ENCODE measurements around the gene TNFRSF14.
"Not testable (repeated sequence)": the region's sequence is repeated elsewhere in the genome, so short reads cannot be mapped to it uniquely, and the experiment has no call there.

TNFRSF14 gene

GRCh38 chr1:2561898-2562895 is 6.0 kb downstream of the TNFRSF14 start:
- Histone ChIP-seq H3K4me3 (ENCODE audit: low read length in 2 of 2) (no peak overlapping the region), H3K9ac (ENCODE audit: low read length in 2 of 2) (no peak overlapping the region), H3K36me3 (ENCODE audit: control insufficient read depth in 2 of 2, insufficient read depth in 2 of 2, low read length in 2 of 2) (peaks cover 0 to 7% of the 10 kb centered on the region in 2 donors), H3K4me1 (ENCODE audit: control insufficient read depth, insufficient read depth, low read length) (peaks cover 12% of the 10 kb centered on the region), H3K27me3 (ENCODE audit: control insufficient read depth in 1 of 2, insufficient read depth in 2 of 2, low read length in 2 of 2) (peaks cover 0 to 9% of the 10 kb centered on the region in 2 donors), H3K27ac (ENCODE audit: low read length) (no peak overlapping the region), H3K9me3 (ENCODE audit: control insufficient read depth in 2 of 2, low read length in 2 of 2) (no peaks in the 10 kb centered on the region)

GRCh38 chr1:2563205-2563604 is 7.0 kb downstream of the TNFRSF14 start:
- Histone ChIP-seq H3K36me3 (ENCODE audit: control insufficient read depth in 2 of 2, insufficient read depth in 2 of 2, low read length in 2 of 2) (peaks cover 0 to 7% of the 10 kb centered on the region in 2 donors), H3K27me3 (ENCODE audit: control insufficient read depth in 1 of 2, insufficient read depth in 2 of 2, low read length in 2 of 2) (peaks cover 2 to 12% of the 10 kb centered on the region in 2 donors), H3K9ac (ENCODE audit: low read length in 2 of 2) (no peak overlapping the region), H3K4me1 (ENCODE audit: control insufficient read depth, insufficient read depth, low read length) (peaks cover 2% of the 10 kb centered on the region), H3K27ac (ENCODE audit: low read length) (no peak overlapping the region), H3K9me3 (ENCODE audit: control insufficient read depth in 2 of 2, low read length in 2 of 2) (no peaks in the 10 kb centered on the region), H3K4me3 (ENCODE audit: low read length in 2 of 2) (no peak overlapping the region)

GRCh38 chr1:2564006-2564814 is 8.0 kb downstream of the TNFRSF14 start:
- Histone ChIP-seq H3K27me3 (ENCODE audit: control insufficient read depth in 1 of 2, insufficient read depth in 2 of 2, low read length in 2 of 2) (peaks cover 5 to 12% of the 10 kb centered on the region in 2 donors), H3K27ac (ENCODE audit: low read length) (no peak overlapping the region), H3K36me3 (ENCODE audit: control insufficient read depth in 2 of 2, insufficient read depth in 2 of 2, low read length in 2 of 2) (peaks cover 0 to 7% of the 10 kb centered on the region in 2 donors), H3K4me1 (ENCODE audit: control insufficient read depth, insufficient read depth, low read length) (peaks cover under 1% of the 10 kb centered on the region), H3K9me3 (ENCODE audit: control insufficient read depth in 2 of 2, low read length in 2 of 2) (no peaks in the 10 kb centered on the region), H3K4me3 (ENCODE audit: low read length in 2 of 2) (no peak overlapping the region), H3K9ac (ENCODE audit: low read length in 2 of 2) (no peak overlapping the region)

- H3K9me3 ChIP-seq (ENCODE audit: control insufficient read depth in 2 of 2, low read length in 2 of 2): no peaks in the 10 kb centered on the region
- peaks cover 0 to 5% of the 10 kb centered on the region in 2 donors for H3K36me3 ChIP-seq (ENCODE audit: control insufficient read depth in 2 of 2, insufficient read depth in 2 of 2, low read length in 2 of 2)
- no peak overlapping the region for H3K4me3 ChIP-seq (ENCODE audit: low read length in 2 of 2)
- no peak overlapping the region for H3K27ac ChIP-seq (ENCODE audit: low read length)
- H3K27me3 ChIP-seq (ENCODE audit: control insufficient read depth in 1 of 2, insufficient read depth in 2 of 2, low read length in 2 of 2): peaks cover 6 to 12% of the 10 kb centered on the region in 2 donors
- no peak overlapping the region for H3K9ac ChIP-seq (ENCODE audit: low read length in 2 of 2)
- H3K4me1 ChIP-seq (ENCODE audit: control insufficient read depth, insufficient read depth, low read length): no peaks in the 10 kb centered on the region
Measured at GRCh38 chr1:2564815-2565374, 8.7 kb downstream of the TNFRSF14 start.

- Histone ChIP-seq H3K9me3 (ENCODE audit: control insufficient read depth in 2 of 2, low read length in 2 of 2) (no peaks in the 10 kb centered on the region), H3K27ac (ENCODE audit: low read length) (no peak overlapping the region), H3K9ac (ENCODE audit: low read length in 2 of 2) (no peak overlapping the region), H3K4me3 (ENCODE audit: low read length in 2 of 2) (no peak overlapping the region), H3K36me3 (ENCODE audit: control insufficient read depth in 2 of 2, insufficient read depth in 2 of 2, low read length in 2 of 2) (peaks cover 0 to 3% of the 10 kb centered on the region in 2 donors), H3K4me1 (ENCODE audit: control insufficient read depth, insufficient read depth, low read length) (no peaks in the 10 kb centered on the region), H3K27me3 (ENCODE audit: control insufficient read depth in 1 of 2, insufficient read depth in 2 of 2, low read length in 2 of 2) (peaks cover 12 to 15% of the 10 kb centered on the region in 2 donors)
Measured at GRCh38 chr1:2566101-2567045, 10.2 kb downstream of the TNFRSF14 start.

- no peaks in the 10 kb centered on the region for H3K9me3 ChIP-seq (ENCODE audit: control insufficient read depth in 2 of 2, low read length in 2 of 2)
- no peak overlapping the region for H3K27ac ChIP-seq (ENCODE audit: low read length)
- no peak overlapping the region for H3K4me3 ChIP-seq (ENCODE audit: low read length in 2 of 2)
- H3K9ac ChIP-seq (ENCODE audit: low read length in 2 of 2): no peak overlapping the region
- no peaks in the 10 kb centered on the region for H3K36me3 ChIP-seq (ENCODE audit: control insufficient read depth in 2 of 2, insufficient read depth in 2 of 2, low read length in 2 of 2)
- peaks cover 12 to 16% of the 10 kb centered on the region in 2 donors for H3K27me3 ChIP-seq (ENCODE audit: control insufficient read depth in 1 of 2, insufficient read depth in 2 of 2, low read length in 2 of 2)
- H3K4me1 ChIP-seq (ENCODE audit: control insufficient read depth, insufficient read depth, low read length): no peaks in the 10 kb centered on the region
Measured at GRCh38 chr1:2567083-2567679, 11.0 kb downstream of the TNFRSF14 start.

GRCh38 chr1:2568187-2568816 is 12.1 kb downstream of the TNFRSF14 start:
- not testable (repeated sequence) for H3K9me3 ChIP-seq (ENCODE audit: control insufficient read depth in 2 of 2, low read length in 2 of 2); H3K4me1 ChIP-seq (ENCODE audit: control insufficient read depth, insufficient read depth, low read length); H3K9ac ChIP-seq (ENCODE audit: low read length in 2 of 2); H3K27ac ChIP-seq (ENCODE audit: low read length); H3K4me3 ChIP-seq (ENCODE audit: low read length in 2 of 2); H3K36me3 ChIP-seq (ENCODE audit: control insufficient read depth in 2 of 2, insufficient read depth in 2 of 2, low read length in 2 of 2)
- peaks cover 12 to 25% of the 10 kb centered on the region in 2 donors for H3K27me3 ChIP-seq (ENCODE audit: control insufficient read depth in 1 of 2, insufficient read depth in 2 of 2, low read length in 2 of 2)

GRCh38 chr1:2569060-2569459 is 12.9 kb downstream of the TNFRSF14 start:
- no peak overlapping the region for H3K9ac ChIP-seq (ENCODE audit: low read length in 2 of 2)
- H3K4me1 ChIP-seq (ENCODE audit: control insufficient read depth, insufficient read depth, low read length): no peaks in the 10 kb centered on the region
- H3K4me3 ChIP-seq (ENCODE audit: low read length in 2 of 2): no peak overlapping the region
- no peaks in the 10 kb centered on the region for H3K36me3 ChIP-seq (ENCODE audit: control insufficient read depth in 2 of 2, insufficient read depth in 2 of 2, low read length in 2 of 2)
- H3K27me3 ChIP-seq (ENCODE audit: control insufficient read depth in 1 of 2, insufficient read depth in 2 of 2, low read length in 2 of 2): peaks cover 12 to 25% of the 10 kb centered on the region in 2 donors
- no peak overlapping the region for H3K27ac ChIP-seq (ENCODE audit: low read length)
- no peaks in the 10 kb centered on the region for H3K9me3 ChIP-seq (ENCODE audit: control insufficient read depth in 2 of 2, low read length in 2 of 2)

GRCh38 chr1:2569703-2570102 is 13.5 kb downstream of the TNFRSF14 start:
- not testable (repeated sequence) for H3K9ac ChIP-seq (ENCODE audit: low read length in 2 of 2); H3K4me1 ChIP-seq (ENCODE audit: control insufficient read depth, insufficient read depth, low read length); H3K36me3 ChIP-seq (ENCODE audit: control insufficient read depth in 2 of 2, insufficient read depth in 2 of 2, low read length in 2 of 2); H3K4me3 ChIP-seq (ENCODE audit: low read length in 2 of 2); H3K9me3 ChIP-seq (ENCODE audit: control insufficient read depth in 2 of 2, low read length in 2 of 2); H3K27ac ChIP-seq (ENCODE audit: low read length)
- peaks cover 12 to 25% of the 10 kb centered on the region in 2 donors for H3K27me3 ChIP-seq (ENCODE audit: control insufficient read depth in 1 of 2, insufficient read depth in 2 of 2, low read length in 2 of 2)
